Body of pancreas (tissue), 4 donors: ENCODE results near the gene DIP2B.

Source experiments
- CTCF ChIP-seq, 7 experiments: fragments of 450-650 bp in 4 of 7; fragments of 200-600 bp in 3 of 7; sonication (generic) in 3 of 7; IDR thresholded peaks; one replicate each; pipeline ENCODE4 v1.5.1; 2016 to 2019; ENCODE audit warnings: antibody characterized with exemption in 7 of 7
- POLR2A ChIP-seq, 3 donors: fragments of 450-650 bp; IDR thresholded peaks; one replicate each; pipeline ENCODE4 v1.6.1; 2016; ENCODE audit warnings: antibody characterized with exemption in 3 of 3, mild to moderate bottlenecking in 2 of 3

- TF ChIP-seq POLR2A (IDR thresholded peaks at IDR 0.05): no peak
- TF ChIP-seq CTCF (IDR thresholded peaks at IDR 0.05): no peak
Measured at GRCh38 chr12:50467439-50467838, 37.3 kb upstream of the DIP2B start.
